ENCODE results near the gene COL1A2. TPM values are rescaled to one million over a fixed set of nuclear protein-coding genes. Genes with fewer than 3 reads are reported as not detected.

Gene COL1A2
- total RNA-seq (2022; extraction: Qiagen RNA extraction; ENCODE audit: low read depth) = 0.03 to 0.08 TPM in 2 of 5 replicates, not detected in the others

DNA sequence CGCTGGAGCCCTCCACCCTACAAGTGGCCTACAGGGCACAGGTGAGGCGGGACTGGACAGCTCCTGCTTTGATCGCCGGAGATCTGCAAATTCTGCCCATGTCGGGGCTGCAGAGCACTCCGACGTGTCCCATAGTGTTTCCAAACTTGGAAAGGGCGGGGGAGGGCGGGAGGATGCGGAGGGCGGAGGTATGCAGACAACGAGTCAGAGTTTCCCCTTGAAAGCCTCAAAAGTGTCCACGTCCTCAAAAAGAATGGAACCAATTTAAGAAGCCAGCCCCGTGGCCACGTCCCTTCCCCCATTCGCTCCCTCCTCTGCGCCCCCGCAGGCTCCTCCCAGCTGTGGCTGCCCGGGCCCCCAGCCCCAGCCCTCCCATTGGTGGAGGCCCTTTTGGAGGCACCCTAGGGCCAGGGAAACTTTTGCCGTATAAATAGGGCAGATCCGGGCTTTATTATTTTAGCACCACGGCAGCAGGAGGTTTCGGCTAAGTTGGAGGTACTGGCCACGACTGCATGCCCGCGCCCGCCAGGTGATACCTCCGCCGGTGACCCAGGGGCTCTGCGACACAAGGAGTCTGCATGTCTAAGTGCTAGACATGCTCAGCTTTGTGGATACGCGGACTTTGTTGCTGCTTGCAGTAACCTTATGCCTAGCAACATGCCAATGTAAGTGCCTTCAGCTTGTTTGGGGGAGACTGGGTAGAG lies at the start of gene COL1A2:
TSS of gene COL1A2 (plus strand) at position 459 of the 704 bp plus-strand sequence. CDS start at position 596, 137 bp downstream.

Other genes with a start within 250 kb of the COL1A2 start
- gene CASD1, start 114.9 kb downstream of the COL1A2 start, total RNA-seq (2022; extraction: Qiagen RNA extraction; ENCODE audit: low read depth) = 3.4 to 11.4 TPM (median 11.0 TPM) in 5 replicates

All from A549 treated with RU486 at 1 μM for 4 hours (cell line).